ENCODE data around the gene PSMA7.

- TF ChIP-seq POLR2AphosphoS5 (IDR thresholded peaks at IDR 0.05; ENCODE audit: low read depth, low read length) (no peak), POLR2A (IDR thresholded peaks at IDR 0.05; ENCODE audit: low read depth, low read length) (no peak), SPI1 (IDR thresholded peaks at IDR 0.05; ENCODE audit: low read depth, low read length) (no peak), PAX5 (IDR thresholded peaks at IDR 0.05; ENCODE audit: insufficient read depth, low read length, severe bottlenecking) (no peak), TAF1 (IDR thresholded peaks at IDR 0.05; ENCODE audit: low read depth, low read length) (no peak), POU2F2 (IDR thresholded peaks at IDR 0.05; ENCODE audit: low read depth, low read length) (no peak)
Observed at GRCh38 chr20:62111148-62111547, 32.0 kb downstream of the PSMA7 start.
